Neural cell (in vitro differentiated cells): ENCODE data around the gene SLC6A4. TPM values are rescaled to one million over a fixed set of nuclear protein-coding genes. Genes with fewer than 3 reads are reported as not detected.

Source experiments
- H2AFZ ChIP-seq: fragments of 200-600, 300-800 bp; sonication (generic), shearing (Covaris generic); 2 replicates; pipeline ENCODE4 v1.6.0; 2014; ENCODE audit warnings: low read depth, mild to moderate bottlenecking, antibody characterized with exemption, low read length, moderate library complexity
- H3F3A ChIP-seq: fragments of 200-600 bp; shearing (Covaris generic); 2 replicates; pipeline ENCODE4 v1.6.1; 2016; ENCODE audit warnings: mild to moderate bottlenecking, moderate library complexity, mixed read lengths, antibody characterized with exemption, low read length; ENCODE audit not compliant: insufficient read depth, poor library complexity, severe bottlenecking
- H3K27ac ChIP-seq: fragments of 200-600, 300-800 bp; sonication (generic), shearing (Covaris generic); 2 replicates; pipeline ENCODE4 v1.5.1; 2014; ENCODE audit warnings: mild to moderate bottlenecking, low read length, moderate library complexity
- H3K27me3 ChIP-seq: fragments of 300-800, 200-600 bp; sonication (generic), shearing (Covaris generic); 2 replicates; pipeline ENCODE4 v1.6.0; 2014; ENCODE audit warnings: mild to moderate bottlenecking, low read depth, low read length, moderate library complexity; ENCODE audit not compliant: insufficient read depth
- H3K36me3 ChIP-seq: fragments of 300-800, 200-600 bp; sonication (generic), shearing (Covaris generic); 2 replicates; pipeline ENCODE4 v1.5.1; 2014; ENCODE audit warnings: mild to moderate bottlenecking, antibody characterized with exemption, low read length, moderate library complexity; ENCODE audit not compliant: insufficient read depth
- H3K4me2 ChIP-seq: fragments of 300-800, 200-600 bp; sonication (generic), shearing (Covaris generic); 2 replicates; pipeline ENCODE4 v1.6.0; 2014; ENCODE audit warnings: mild to moderate bottlenecking, low read length
- H3K4me3 ChIP-seq: fragments of 300-800, 200-600 bp; sonication (generic), shearing (Covaris generic); 2 replicates; pipeline ENCODE4 v1.5.1; 2014; ENCODE audit warnings: mild to moderate bottlenecking, low read length, moderate library complexity
- H3K79me2 ChIP-seq: fragments of 200-600 bp; shearing (Covaris generic); replicated peaks from 2 replicates; pipeline ENCODE4 v1.6.0; 2014; ENCODE audit warnings: mild to moderate bottlenecking, low read length, moderate library complexity; ENCODE audit not compliant: insufficient read depth
- H3K9ac ChIP-seq: fragments of 300-800, 200-600 bp; sonication (generic), shearing (Covaris generic); 2 replicates; pipeline ENCODE4 v1.6.1; 2016; ENCODE audit warnings: mild to moderate bottlenecking, low read length, mixed read lengths
- H3K9me2 ChIP-seq: fragments of 200-600 bp; shearing (Covaris generic); 2 replicates; pipeline ENCODE4 v1.6.1; 2016; ENCODE audit warnings: mild to moderate bottlenecking, low read length, mixed read lengths; ENCODE audit not compliant: insufficient read depth
- H3K9me3 ChIP-seq: fragments of 200-600, 300-800 bp; sonication (generic), shearing (Covaris generic); 2 replicates; pipeline ENCODE4 v1.6.1; 2016; ENCODE audit warnings: mild to moderate bottlenecking, mixed run types, low read length, moderate library complexity, mixed read lengths
- H4K20me1 ChIP-seq: fragments of 200-600 bp; shearing (Covaris generic); 2 replicates; pipeline ENCODE4 v1.6.1; 2016; ENCODE audit warnings: mild to moderate bottlenecking, mixed run types; ENCODE audit not compliant: insufficient read depth
- CTCF ChIP-seq: fragments of 450-650 bp; IDR thresholded peaks from 2 replicates; pipeline ENCODE4 v1.5.1; 2014; ENCODE audit warnings: antibody characterized with exemption, mild to moderate bottlenecking, moderate library complexity; ENCODE audit not compliant: poor library complexity, severe bottlenecking
- EP300 ChIP-seq: fragments of 450-650 bp; conservative IDR thresholded peaks from 2 replicates; pipeline ENCODE4 v1.6.1; 2014; ENCODE audit warnings: antibody characterized with exemption, mild to moderate bottlenecking, moderate library complexity; ENCODE audit not compliant: poor library complexity, severe bottlenecking
- EZH2 ChIP-seq: fragments of 200-600, 300-800 bp; shearing (Covaris generic), sonication (generic); IDR thresholded peaks from 2 replicates; pipeline ENCODE4 v1.6.1; 2014; ENCODE audit warnings: antibody characterized with exemption, low read length, borderline replicate concordance, mild to moderate bottlenecking; ENCODE audit not compliant: insufficient read depth, poor library complexity, severe bottlenecking
- MXI1 ChIP-seq: fragments of 450-650 bp; conservative IDR thresholded peaks from 2 replicates; pipeline ENCODE4 v1.6.1; 2014; ENCODE audit warnings: antibody characterized with exemption, mild to moderate bottlenecking; ENCODE audit not compliant: poor library complexity, severe bottlenecking
- POLR2AphosphoS5 ChIP-seq: IDR thresholded peaks from 2 replicates; pipeline ENCODE4 v1.6.1; 2012
- RAD21 ChIP-seq: fragments of 450-650 bp; conservative IDR thresholded peaks from 2 replicates; pipeline ENCODE4 v1.6.1; 2014; ENCODE audit warnings: antibody characterized with exemption, mild to moderate bottlenecking, moderate library complexity
- REST ChIP-seq: IDR thresholded peaks from 2 replicates; pipeline ENCODE4 v1.6.1; 2012; ENCODE audit warnings: borderline replicate concordance
- SMC3 ChIP-seq: fragments of 450-650 bp; conservative IDR thresholded peaks from 2 replicates; pipeline ENCODE4 v1.6.1; 2014; ENCODE audit warnings: antibody characterized with exemption, mild to moderate bottlenecking, moderate library complexity; ENCODE audit not compliant: poor library complexity
- TAF1 ChIP-seq: IDR thresholded peaks from 2 replicates; pipeline ENCODE4 v1.6.1; 2012; ENCODE audit warnings: low read depth
- polyA plus RNA-seq: library from polyadenylated mRNA; depleted of rRNA; stranded (reverse); fragments of >200 nt; gene quantifications from 2 replicates; pipeline ENCODE4 v1.2.3, GENCODE V29; 2014

Gene SLC6A4
- polyA plus RNA-seq, 1 donor from 2014 or later = 1.1 TPM

- H3K36me3 ChIP-seq = no peaks in the 10 kb centered on the region
- H3K27ac ChIP-seq = no peak overlapping the region
- no peaks in the 10 kb centered on the region for H3K79me2 ChIP-seq
- no peak overlapping the region for H3K4me2 ChIP-seq
- no peaks in the 10 kb centered on the region for H3K9me3 ChIP-seq
- H3K9ac ChIP-seq = no peak overlapping the region
- H2AFZ ChIP-seq = no peak overlapping the region
- no peaks in the 10 kb centered on the region for H3K9me2 ChIP-seq
- H3F3A ChIP-seq = no peaks in the 10 kb centered on the region
- H3K4me3 ChIP-seq = no peak overlapping the region
- TF ChIP-seq EP300 (no peak), SMC3 (no peak), REST (no peak), CTCF (no peak), RAD21 (no peak), POLR2AphosphoS5 (no peak), TAF1 (no peak), MXI1 (no peak), EZH2 (no peak)
- H3K27me3 ChIP-seq = no peaks in the 10 kb centered on the region
- no peaks in the 10 kb centered on the region for H4K20me1 ChIP-seq
These were observed 47.1 kb downstream of the SLC6A4 start for GRCh38 chr17:30188211-30188939.

- Histone ChIP-seq H3K9ac (no peak overlapping the region), H2AFZ (no peak overlapping the region), H3K27me3 (no peaks in the 10 kb centered on the region), H4K20me1 (no peaks in the 10 kb centered on the region), H3K9me2 (no peaks in the 10 kb centered on the region), H3K4me2 (no peak overlapping the region), H3K9me3 (no peaks in the 10 kb centered on the region), H3K36me3 (no peaks in the 10 kb centered on the region), H3K27ac (no peak overlapping the region), H3K79me2 (no peaks in the 10 kb centered on the region), H3K4me3 (no peak overlapping the region), H3F3A (no peaks in the 10 kb centered on the region)
- TF ChIP-seq RAD21 = no peak
- TF ChIP-seq MXI1 = no peak
- TF ChIP-seq EZH2 = no peak
- TF ChIP-seq CTCF = no peak
- TF ChIP-seq EP300 = no peak
- TF ChIP-seq POLR2AphosphoS5 = no peak
- TF ChIP-seq REST = no peak
- TF ChIP-seq TAF1 = no peak
- no peak for TF ChIP-seq SMC3
These were observed 47.9 kb downstream of the SLC6A4 start for GRCh38 chr17:30187573-30187972.
